Left renal cortex interstitium (tissue), 4 donors: Measurements from ENCODE around the gene SEMA3D. TPM values are rescaled to one million over a fixed set of nuclear protein-coding genes. Genes with fewer than 3 reads are reported as not detected.

Source experiments
- DNase-seq, 4 donors: peaks; one replicate each; pipeline ENCODE4 v3.0.0-alpha.2; 2013; ENCODE audit warnings: low read depth in 4 of 4, low spot score in 2 of 4, missing footprints in 1 of 4
- polyA plus RNA-seq, 4 donors: library from polyadenylated mRNA; unstranded; fragments of 120-200 nt; gene quantifications; one replicate each; pipeline ENCODE4 v1.2.1, GENCODE V29; 2013; ENCODE audit not compliant: insufficient read length in 4 of 4

The SEMA3D gene
- polyA plus RNA-seq, 4 donors, result 34.6 to 46.8 (median 38.6) TPM

DNA sequence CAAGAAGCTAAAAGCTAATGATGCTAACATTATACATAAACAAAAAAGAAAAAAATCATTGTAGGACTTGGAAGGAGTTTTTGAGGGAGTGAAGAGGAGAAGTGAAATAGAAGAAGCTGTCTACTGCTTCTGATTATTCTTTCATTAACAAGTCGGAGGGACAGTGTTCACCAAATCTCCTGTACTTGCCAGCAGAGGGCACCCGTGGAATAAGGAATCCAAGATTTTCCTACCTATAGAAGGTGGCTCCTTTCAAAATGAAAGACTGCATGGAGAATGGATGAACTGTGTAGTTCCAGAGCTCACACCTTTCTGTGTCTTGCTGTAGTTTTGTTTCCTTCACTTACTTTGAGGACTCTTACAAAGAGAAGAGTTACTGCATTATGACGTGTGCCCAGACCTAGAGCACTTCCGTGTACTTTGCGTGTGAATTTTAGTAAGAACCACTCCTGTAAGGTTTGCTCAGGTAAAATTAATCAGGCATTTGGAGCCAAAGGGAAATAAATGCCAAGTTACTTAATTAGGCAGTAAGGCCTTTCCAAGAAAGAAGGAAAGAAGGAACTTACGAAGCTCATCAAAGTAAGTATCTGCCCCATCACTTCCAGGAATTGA is 145.1 kb downstream of the SEMA3D start:
- DNase-seq, result peak in 1 of 4 donors; percentile 37

DNA sequence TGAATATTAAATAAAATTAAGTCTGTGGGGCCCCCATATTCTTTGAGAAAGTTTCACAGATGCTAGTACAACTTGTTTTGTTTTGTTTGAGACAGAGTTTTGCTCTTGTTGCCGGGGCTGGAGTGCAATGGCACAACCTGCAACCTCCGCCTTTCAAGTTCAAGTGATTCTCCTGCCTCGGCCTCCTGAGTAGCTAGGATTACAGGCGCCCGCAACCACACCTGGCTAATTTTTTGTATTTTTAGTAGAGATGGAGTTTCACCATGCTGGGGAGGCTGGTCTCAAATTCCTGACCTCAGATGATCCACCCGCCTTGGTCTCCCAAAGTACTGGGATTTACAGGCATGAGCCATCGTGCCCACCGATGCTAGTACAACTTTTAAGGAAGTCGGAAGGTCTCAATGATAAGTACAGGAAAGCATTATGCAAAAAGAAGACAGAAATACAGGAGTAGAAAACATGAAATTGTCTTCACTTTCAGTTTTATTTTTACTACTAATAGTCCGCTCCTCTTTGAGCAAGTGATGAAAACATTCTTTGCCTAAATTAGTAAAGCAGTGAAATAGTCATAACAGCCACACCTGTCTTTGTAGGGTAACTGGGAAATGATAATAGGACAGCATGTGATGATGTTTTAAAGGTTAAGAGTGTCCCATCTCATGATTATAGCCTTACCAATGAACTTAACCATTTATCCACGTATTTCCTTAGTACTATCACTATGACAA is 147.5 kb downstream of the SEMA3D start:
- no peak for DNase-seq

DNA sequence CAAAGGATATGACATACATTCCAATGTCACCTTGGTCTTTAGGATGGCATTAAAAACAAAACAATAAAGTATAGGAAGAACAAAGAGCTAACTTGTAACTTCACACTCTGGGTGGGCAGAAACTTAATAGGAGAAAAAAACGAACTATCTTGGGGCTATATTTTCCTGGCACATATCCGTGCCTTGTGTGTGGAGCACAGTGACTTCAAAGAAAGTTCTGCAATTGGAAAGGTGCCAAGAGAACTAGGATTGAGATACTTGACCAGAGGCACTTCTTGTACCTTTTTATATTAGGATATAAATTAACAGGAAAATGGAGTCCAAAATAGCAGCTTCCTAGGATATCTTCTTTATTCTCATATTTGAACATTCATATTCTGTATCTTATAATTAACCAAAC is 148.4 kb downstream of the SEMA3D start:
- DNase-seq, result no peak

DNA sequence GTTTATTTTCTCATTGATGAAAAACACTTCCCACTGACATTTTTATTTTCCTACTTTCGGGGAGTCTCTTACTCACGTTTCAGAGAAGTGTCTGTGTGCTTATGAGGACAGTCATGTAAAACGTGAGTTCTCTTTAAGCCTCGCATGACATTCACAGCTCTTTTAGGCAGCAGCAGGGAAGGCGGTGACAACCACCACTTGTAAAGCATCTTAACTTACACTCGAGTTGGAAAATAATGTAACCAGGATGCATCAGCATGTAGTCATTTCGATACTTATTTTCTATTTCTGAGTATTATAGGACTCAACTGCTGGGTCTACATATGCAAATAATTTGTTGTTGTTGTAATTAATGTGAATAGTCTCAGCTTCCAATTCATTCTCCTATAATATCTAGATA is 153.6 kb downstream of the SEMA3D start:
- no peak for DNase-seq

DNA sequence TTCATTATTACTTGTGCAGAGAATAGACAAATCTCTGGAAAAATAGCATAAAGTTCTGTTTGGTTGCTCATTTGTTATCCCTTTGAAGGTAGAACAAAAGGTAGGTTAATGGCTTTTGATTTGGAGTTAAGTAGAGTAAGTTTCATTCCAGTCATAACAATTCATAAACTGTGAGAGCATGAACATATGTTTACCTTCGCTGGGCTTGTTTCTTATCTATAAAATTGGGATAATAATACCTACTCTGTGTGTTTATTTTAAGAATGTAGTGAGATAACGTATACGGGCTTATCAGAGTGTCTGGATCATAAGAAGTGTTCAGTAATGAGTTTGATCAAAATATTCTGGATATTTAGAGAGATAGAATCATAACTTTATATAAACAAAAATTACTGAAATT is 155.4 kb downstream of the SEMA3D start:
- DNase-seq, result no peak

DNA sequence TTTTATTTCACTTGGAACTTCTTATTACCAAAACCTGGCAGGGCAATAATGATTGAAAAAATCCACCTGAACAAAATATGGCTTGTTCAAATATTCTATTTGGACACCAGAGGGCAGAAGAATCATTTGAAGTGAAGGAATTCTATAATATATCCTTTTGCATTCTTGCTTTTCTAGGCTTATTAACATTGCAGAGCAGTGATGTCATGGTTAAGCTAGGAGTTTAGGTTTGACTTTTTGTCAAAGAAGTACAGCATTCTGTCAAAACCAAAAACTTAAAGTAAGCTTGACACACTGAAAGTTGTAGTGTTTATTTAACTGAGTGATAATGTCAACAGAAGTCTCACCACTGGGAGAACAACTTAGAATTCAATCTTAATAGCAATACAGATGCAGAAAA is 156.0 kb downstream of the SEMA3D start:
- DNase-seq, result no peak

DNA sequence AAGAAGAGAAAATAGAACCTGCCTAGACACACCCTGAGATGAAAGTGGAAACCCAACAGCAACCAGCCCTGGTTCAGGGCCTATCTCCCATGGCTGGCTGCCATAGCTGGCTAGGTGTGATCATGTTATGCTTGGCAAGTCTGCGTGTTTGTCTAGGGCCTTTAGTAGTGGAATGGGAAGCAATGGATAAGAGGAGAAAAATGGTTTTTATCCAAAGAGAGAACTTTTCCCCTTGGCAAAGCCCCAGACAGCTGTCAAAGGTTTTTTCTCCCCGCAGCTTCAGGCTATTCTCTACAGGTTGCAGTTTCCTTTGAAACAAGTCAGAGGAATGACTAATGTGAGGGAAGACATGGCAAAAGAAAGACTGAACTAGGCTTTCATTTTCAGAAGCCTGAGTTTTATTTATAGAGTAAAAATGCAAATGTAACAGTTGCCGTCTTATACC is 161.5 kb downstream of the SEMA3D start:
- no peak for DNase-seq

DNA sequence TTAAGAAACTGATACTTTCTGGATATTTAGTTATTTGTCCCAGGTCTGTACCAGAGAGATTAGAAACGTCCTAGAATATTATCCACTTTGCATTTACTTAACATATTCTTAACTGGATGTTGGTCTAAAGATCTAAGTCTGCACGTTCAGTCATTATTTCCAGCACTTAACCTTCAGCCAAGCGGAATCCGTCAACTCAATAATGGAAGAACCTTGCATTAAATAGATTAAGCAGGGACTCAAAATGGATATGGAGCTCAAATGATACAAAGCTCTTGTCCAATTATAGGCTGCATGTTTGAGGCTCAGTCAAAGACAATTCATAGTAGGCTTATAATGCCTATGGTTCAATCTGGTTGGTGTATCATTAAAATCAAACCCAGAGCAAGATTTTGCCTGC is 162.9 kb downstream of the SEMA3D start:
- DNase-seq, result no peak

DNA sequence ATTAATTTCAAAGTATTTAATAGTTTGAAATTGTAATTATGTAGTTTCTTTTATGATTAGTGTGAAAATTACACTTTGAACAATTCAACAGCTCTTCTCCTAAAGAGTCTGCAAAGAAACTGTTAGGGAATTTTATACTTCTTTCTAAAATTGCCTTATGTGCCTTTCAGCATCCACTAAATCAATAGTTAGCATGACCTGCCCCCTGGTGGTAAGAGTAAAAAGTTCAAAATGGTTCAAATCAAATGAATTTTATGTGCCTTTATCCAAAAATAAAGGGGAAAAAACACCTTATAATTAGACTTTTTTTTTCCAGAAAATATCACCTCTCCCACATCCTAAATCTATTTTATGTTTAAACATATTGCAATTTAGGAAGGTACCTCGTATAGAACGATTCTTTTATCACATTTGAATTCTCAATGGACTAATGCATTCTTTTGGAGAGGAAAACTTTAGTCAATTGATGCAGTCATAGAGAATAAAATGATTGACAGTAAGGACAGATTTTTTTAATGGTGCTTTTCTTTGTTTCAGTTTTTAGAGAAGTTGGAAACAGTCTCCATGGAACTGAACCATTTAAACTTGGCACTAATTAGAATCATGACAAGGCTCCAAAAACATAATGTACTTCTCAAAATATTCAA is 163.7 kb downstream of the SEMA3D start:
- DNase-seq, result peak in 3 of 4 donors; percentile 11 to 52 (median 14)

DNA sequence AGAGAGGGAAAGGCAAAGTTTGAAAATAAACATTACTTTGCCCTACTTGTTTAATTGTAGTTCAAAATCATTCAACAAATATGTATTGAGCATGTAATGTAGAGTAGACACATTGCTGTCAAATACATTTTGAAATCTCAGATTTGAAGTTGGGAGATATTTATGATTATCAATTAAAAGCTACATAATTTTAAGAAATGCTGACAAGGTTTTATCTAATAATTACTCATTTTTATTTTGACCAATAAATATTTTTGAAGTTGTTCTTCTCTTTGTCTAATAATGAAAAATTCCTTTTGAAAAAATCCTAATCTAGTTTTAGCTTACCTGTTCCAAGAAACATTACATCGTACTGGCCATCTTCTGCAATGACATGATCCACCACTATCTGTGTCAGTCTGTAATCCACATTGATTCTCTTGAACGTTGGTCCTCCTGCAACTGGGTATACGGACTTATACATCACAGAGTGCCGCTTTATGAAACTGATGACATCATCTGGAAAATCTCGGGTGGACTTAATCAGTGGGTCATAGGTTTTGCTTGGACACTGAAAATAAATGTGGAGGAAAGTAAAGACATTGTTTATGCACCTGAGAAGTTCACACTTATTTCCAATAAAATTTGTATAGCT is 164.7 kb downstream of the SEMA3D start:
- DNase-seq, result no peak

DNA sequence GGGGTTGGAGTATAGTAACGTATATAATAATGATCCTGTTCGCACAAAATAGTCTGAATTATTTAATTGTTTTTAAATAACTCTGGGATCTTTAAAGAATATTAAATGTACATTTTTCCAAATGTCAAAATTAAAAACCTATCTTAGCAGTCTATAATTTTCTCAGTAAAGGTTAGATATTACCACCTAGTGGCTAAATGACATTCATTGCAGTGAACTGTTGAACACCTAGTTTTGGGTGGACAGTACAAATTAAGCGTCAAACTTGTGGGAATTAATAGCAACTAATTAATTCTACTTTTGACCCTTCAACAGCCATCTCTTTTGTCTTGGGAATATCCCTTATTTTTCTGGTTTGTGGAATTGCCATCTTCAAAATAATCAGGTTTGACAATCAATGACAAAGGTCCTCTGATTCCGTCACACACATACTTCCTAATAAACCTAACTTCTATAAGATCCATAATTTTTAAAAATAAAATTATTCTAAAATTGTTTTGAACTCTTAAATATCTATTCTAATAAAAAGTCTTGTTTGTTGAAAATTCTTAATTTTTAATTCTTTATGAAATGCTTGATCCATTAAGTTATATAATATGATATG is 165.7 kb downstream of the SEMA3D start:
- DNase-seq, result no peak

DNA sequence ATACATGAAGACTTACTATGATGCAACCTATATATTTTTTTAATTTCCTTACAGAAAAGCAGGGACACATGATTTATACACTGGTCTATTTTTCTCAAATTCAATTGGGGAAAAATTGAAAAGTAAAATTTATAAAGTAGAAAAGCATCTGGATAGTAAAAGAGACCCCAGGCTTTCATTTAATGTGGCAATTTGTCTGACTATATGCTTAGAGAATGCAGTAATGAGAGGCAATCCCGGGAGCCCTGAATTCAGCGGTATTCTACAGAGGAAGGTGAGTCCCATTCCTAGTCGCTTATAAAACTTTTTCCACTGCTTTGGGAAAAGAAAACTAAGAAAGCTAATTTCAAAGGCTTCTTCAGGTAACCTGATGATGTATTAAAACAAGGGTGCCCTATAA is 167.1 kb downstream of the SEMA3D start:
- DNase-seq, result no peak

DNA sequence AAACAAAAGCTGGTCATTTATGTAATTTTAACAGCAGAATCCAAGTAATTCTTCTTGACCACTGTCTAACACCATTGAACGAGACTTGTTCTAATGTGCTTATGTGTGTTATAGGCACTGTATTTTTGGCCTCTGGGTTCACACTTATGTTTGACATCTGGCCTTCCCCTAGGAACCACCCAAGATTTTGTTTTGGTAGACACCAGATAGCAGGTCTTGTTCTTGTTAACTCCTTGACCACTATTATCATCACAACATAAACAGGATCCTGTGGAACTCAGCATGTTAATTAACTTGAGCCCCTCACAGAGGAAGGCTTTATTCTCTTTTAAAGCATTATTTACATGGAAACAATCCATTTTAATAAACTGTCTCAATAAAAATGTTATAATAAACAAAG is 167.7 kb downstream of the SEMA3D start:
- DNase-seq, result no peak

DNA sequence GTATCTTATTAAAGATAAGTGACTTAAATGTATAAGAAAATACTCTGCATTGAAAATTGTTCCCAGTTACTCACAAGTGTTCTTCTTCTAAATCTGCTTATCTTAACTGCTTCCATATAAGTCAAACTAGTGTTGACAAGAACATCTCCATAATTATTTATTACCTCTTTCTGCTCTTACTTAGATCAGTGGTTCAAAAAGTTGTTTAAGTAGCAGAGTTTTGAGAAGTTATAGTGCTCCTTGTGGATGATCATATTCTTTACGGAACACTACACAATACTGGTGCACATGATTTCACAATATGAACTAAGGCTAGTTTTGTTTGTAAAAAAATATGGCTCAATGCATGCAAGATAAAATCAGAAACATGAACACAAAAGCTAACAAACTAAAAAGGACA is 168.4 kb downstream of the SEMA3D start:
- no peak for DNase-seq

DNA sequence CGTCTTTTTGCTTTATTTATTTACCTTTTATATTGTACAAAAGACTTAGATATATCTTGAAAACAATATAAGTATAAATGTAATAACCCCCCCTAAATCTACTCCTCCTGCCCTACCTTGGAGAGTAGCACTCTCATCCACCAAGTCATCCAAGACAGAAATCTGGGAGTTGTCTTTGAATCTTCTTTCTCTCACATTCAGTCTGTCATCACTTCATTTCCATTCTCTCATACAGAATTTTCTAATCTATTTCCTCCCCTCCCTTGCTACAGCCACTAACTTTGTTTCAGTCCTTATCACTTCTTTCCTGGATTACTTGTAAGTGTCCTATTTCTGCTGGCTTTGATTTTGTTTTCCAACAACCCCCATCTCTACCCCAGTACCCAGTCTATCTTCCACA is 170.6 kb downstream of the SEMA3D start:
- DNase-seq, result no peak

DNA sequence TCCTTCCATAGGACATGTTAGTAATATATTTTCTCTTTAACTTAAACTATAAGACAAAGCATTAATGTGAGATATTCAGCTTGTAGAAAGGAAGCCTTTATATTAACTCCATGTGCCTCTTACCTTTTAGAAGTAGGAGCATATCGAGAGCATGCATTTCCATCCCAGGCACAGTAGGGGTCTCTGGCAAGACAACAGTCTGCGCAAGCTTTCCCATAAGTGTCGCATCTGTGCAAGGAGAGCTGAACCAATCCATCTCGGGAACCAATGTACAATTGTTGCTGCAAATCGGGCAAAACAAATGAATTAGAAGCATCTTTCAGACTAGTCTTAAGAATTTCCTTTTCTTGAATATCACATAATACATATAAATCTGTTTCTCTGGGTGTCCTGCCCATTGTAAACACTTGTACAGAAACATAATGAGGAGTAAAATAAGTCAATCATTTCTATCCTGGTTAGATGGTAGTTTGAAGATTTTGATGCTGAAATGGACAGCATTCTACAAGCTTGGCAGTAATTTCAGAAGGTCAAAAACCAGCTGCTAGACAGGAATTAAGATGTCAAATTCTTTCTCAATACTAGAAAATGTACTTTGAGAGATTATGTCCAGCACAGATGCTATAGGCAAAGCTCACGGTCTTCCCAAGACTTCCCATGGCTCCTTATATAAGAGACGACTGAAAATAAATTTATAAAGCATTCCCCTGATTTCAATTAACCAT is 171.8 kb downstream of the SEMA3D start:
- no peak for DNase-seq

DNA sequence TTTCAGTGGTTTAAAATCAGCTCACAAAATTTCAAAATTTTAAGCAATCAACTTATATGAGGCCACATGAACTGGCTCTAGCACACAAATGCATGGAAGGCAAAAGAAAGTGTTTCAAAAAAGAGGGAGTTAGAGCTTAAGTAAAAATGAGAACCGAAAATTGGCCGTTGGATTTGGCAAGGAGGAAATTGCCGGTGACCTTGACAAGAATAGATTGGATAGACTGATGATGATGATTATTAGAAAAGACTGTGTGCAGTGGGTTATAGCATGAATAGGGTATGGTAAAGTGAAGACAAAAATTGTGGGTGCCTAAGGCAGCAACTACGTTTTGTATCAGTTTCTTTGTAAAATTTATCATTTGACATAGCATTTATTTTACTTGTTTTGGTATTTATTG is 175.7 kb downstream of the SEMA3D start:
- no peak for DNase-seq

DNA sequence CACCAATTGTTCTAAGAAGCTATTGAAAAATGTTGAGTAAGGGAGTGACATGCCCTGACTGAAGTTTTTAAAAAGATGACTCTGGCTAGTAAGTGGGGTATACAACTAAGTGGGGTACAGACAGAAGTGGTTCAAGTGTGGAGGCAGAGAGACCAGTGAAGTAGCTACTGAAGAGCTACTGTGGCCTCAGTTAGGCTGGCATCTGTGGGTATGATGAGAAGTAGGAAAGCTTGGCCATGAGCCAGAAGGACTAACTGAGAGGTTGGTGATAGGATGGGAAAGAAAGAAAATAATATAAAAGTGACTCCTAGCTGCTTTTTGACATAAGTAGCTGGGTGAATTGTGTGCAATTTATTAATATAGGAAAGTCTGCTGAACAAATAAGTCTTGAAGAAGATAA is 176.6 kb downstream of the SEMA3D start:
- DNase-seq, result no peak

DNA sequence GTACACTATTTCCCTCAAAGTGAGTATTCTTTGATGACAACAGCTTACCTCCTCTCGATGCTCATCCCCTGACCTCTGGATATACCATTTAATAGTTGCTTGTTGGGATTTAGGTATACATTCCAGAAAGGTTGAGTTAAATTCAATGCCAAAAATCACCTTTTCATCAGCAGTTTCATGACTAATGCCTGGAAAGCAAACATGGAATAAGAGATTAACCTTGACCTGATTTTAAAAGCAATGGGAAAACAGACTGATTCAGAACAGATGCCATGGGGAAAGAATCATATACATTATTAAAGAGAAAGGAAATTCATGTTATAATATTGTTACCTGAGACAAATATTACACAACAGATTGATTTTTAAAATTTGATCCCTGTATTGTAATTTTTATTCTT is 180.1 kb downstream of the SEMA3D start:
- no peak for DNase-seq

DNA sequence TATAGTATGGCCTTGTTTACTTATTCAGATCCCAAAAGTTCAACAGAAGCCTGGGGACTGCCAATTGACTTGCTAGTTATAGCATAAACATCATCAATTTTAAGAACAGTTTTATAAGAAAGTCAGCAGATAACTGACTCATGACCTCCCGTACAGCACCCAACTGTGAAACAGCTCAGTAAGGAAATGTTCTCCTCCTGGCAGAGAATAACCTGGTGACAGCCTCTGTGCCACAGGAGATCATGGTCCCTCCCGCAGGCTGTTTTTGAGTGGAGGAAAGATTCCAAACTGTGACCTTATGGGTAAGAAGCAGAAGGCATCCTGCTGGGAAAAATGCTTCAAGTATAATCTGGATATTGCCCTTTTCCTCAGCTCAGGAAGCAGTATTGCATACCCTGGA is 182.5 kb downstream of the SEMA3D start:
- DNase-seq, result no peak
